NCI-H345 (cell line): ENCODE results near the gene SLC8A2.

Source experiments
- DNase-seq: peaks from one replicate; lab custom pipeline; 2025; lab: John Stamatoyannopoulos, UW

SLC8A2 gene

GRCh38 chr19:47503130-47503825, 31.6 kb upstream of the SLC8A2 start:
- no peak for DNase-seq

- no peak for DNase-seq
Measured at GRCh38 chr19:47499863-47500830, 28.5 kb upstream of the SLC8A2 start.

GRCh38 chr19:47499371-47499770, 27.7 kb upstream of the SLC8A2 start:
- no peak for DNase-seq

GRCh38 chr19:47498561-47498960, 26.9 kb upstream of the SLC8A2 start:
- no peak for DNase-seq

- no peak for DNase-seq
Measured at GRCh38 chr19:47497821-47498520, 26.3 kb upstream of the SLC8A2 start.

GRCh38 chr19:47497050-47497766, 25.5 kb upstream of the SLC8A2 start:
- DNase-seq: no peak

- DNase-seq: no peak
Measured at GRCh38 chr19:47495478-47496372, 24.0 kb upstream of the SLC8A2 start.

- DNase-seq: no peak
Measured at GRCh38 chr19:47494729-47495128, 23.0 kb upstream of the SLC8A2 start.

GRCh38 chr19:47494211-47494547, 22.5 kb upstream of the SLC8A2 start:
- no peak for DNase-seq

- DNase-seq: no peak
Measured at GRCh38 chr19:47493378-47494210, 21.9 kb upstream of the SLC8A2 start.

GRCh38 chr19:47492571-47493377, 21.1 kb upstream of the SLC8A2 start:
- DNase-seq: no peak

GRCh38 chr19:47492137-47492533, 20.4 kb upstream of the SLC8A2 start:
- DNase-seq: no peak

- DNase-seq: no peak
Measured at GRCh38 chr19:47491358-47492136, 19.9 kb upstream of the SLC8A2 start.

- DNase-seq: no peak
Measured at GRCh38 chr19:47490847-47491246, 19.2 kb upstream of the SLC8A2 start.

GRCh38 chr19:47490031-47490430, 18.3 kb upstream of the SLC8A2 start:
- no peak for DNase-seq

- no peak for DNase-seq
Measured at GRCh38 chr19:47489072-47489914, 17.6 kb upstream of the SLC8A2 start.
